Uterus (tissue), 4 donors: ENCODE data around the gene DUSP19. TPM values are rescaled to one million over a fixed set of nuclear protein-coding genes. Genes with fewer than 3 reads are reported as not detected.

Experiments
- DNase-seq, 2 donors: peaks; one replicate each; pipeline ENCODE4 v3.0.0-alpha.2; 2019 to 2020
- H3K27ac ChIP-seq, 2 donors: fragments of 200-600 bp; sonication (generic); 1 replicate in 1 of 2; 2 replicates in 1 of 2; pipeline ENCODE4 v1.5.1; 2016 to 2018
- H3K27me3 ChIP-seq, 2 donors: fragments of 200-600 bp; sonication (generic); one replicate each; pipeline ENCODE4 v1.5.1; 2018 to 2019; ENCODE audit warnings: control low read depth in 1 of 2
- H3K36me3 ChIP-seq, 2 donors: fragments of 200-600 bp; sonication (generic); one replicate each; pipeline ENCODE4 v1.5.1; 2019; ENCODE audit warnings: control low read depth in 1 of 2
- H3K4me1 ChIP-seq, 2 donors: fragments of 200-600 bp; sonication (generic); one replicate each; pipeline ENCODE4 v1.5.1; 2018 to 2019; ENCODE audit warnings: control low read depth in 1 of 2
- H3K4me3 ChIP-seq, 2 donors: fragments of 200-600 bp; sonication (generic); 1 replicate in 1 of 2; 2 replicates in 1 of 2; pipeline ENCODE4 v1.5.1; 2018 to 2019; ENCODE audit warnings: mild to moderate bottlenecking in 1 of 2
- H3K9me3 ChIP-seq, 2 donors: fragments of 200-600 bp; sonication (generic); one replicate each; pipeline ENCODE4 v1.5.1; 2019; ENCODE audit warnings: control low read depth in 1 of 2
- POLR2A ChIP-seq, 2 donors: fragments of 450-650 bp; IDR thresholded peaks; one replicate each; pipeline ENCODE4 v1.6.1; 2016; ENCODE audit warnings: antibody characterized with exemption in 2 of 2, mild to moderate bottlenecking in 1 of 2, moderate library complexity in 1 of 2
- intact Hi-C: fragments of 100-400 bp; cut with DNase I; formaldehyde crosslinking; loops from one replicate; pipeline ENCODE4 v1.15.1; 2023; ENCODE audit warnings: low total_unique reads
- total RNA-seq, 4 donors: library from RNA; depleted of rRNA in 3 of 4; stranded (reverse); fragments of >200 nt in 3 of 4; gene quantifications; one replicate each; pipeline versions ENCODE4 v1.1.0 to v1.2.4, GENCODE V29; 2014 to 2023
- TF ChIP-seq, protein P1 (sequence below), 4 experiments: fragments of 200-600 bp in 2 of 4; fragments of 450-650 bp in 2 of 4; sonication (generic) in 2 of 4; IDR thresholded peaks; one replicate each; pipeline ENCODE4 v1.5.1; 2016 to 2019; ENCODE audit warnings: antibody characterized with exemption in 4 of 4, mild to moderate bottlenecking in 2 of 4, moderate library complexity in 1 of 4
- donor health status: DM: yes; HTN: yes; CAD: no.

The DUSP19 gene
- total RNA-seq, 4 donors from 2014 or later, result 0.29 to 12.4 (median 3.3) TPM

DNA sequence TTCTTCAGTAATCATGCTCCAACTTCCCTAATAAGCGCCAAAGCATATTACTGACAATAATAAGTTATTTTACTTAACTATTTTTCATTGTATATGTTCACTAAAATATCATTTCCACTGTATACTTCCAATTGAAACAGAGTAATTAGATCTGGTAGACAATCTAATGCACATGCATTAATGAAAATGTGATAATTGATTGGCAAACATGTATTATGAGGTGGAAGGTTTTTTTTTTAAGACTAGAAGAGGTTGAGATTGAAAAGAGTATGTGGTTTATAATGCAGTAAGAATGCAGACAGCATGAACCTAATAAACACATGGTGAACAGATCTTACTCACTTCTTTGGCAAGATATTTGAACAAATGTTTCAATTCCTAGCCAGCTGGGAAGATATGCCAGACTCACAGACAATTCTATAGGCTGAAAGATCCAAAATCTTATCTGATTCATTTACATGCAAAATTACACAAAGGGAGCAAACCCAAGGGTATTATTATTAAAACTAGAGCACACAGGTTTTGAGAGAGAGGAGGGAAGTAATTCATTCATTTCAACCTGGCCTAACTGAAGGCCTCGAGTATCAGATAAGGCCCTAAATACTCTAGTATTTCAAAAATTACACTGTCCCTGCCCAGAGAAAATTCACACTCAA is 43.1 kb upstream of the DUSP19 start:
- TF ChIP-seq, protein P1, sequence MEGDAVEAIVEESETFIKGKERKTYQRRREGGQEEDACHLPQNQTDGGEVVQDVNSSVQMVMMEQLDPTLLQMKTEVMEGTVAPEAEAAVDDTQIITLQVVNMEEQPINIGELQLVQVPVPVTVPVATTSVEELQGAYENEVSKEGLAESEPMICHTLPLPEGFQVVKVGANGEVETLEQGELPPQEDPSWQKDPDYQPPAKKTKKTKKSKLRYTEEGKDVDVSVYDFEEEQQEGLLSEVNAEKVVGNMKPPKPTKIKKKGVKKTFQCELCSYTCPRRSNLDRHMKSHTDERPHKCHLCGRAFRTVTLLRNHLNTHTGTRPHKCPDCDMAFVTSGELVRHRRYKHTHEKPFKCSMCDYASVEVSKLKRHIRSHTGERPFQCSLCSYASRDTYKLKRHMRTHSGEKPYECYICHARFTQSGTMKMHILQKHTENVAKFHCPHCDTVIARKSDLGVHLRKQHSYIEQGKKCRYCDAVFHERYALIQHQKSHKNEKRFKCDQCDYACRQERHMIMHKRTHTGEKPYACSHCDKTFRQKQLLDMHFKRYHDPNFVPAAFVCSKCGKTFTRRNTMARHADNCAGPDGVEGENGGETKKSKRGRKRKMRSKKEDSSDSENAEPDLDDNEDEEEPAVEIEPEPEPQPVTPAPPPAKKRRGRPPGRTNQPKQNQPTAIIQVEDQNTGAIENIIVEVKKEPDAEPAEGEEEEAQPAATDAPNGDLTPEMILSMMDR (IDR thresholded peaks at IDR 0.05), result no peak
- TF ChIP-seq POLR2A (IDR thresholded peaks at IDR 0.05), result no peak
- peak overlapping the region in 1 of 2 donors; percentile 90 for H3K4me3 ChIP-seq
- H3K4me1 ChIP-seq, result peaks cover 0 to 30% of the 10 kb centered on the region in 2 donors

DNA sequence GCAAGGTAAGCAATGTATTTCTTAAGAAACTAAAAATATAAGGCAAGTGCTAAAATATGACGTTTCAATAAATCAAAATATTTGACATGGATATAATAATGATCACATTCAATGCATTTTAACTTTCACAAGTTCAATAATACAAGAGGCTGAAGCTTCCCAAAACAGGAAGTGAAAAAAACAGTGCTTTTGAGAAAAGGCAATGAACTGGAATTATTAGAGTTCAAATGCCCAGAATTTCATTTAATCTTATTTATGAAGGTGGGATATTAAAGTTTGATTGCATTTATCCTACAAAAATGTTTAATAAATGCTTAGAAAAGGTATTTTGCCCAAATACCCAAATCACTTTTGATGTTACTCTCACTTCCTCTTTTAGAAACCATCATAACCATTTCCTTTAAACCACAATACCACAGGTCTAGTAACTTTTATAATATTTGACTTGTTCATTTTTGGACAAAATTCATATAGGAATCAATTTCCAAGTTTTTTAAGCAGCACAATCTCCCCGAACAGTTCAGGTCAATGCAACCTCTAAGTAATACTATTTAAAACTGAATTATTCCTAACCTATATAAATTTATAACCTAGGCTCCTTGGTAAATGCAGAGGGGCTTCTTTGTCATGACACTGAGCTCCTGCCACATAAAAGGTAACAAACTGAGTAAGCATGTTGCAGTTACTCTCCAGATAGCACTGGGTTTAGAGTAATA is 42.4 kb upstream of the DUSP19 start:
- peak overlapping the region; percentile 58 to 90 for H3K4me3 ChIP-seq
- no peak for DNase-seq
- H3K27me3 ChIP-seq, result no peaks in the 10 kb centered on the region
- H3K36me3 ChIP-seq, result no peaks in the 10 kb centered on the region
- H3K9me3 ChIP-seq, result no peaks in the 10 kb centered on the region
- intact Hi-C loops, result no loop called here
- peak overlapping the region; percentile 97 to 99 for H3K27ac ChIP-seq
- H3K4me1 ChIP-seq, result peaks cover 0 to 30% of the 10 kb centered on the region in 2 donors
- TF ChIP-seq, protein P1 (IDR thresholded peaks at IDR 0.05), result no peak
- no peak for TF ChIP-seq POLR2A (IDR thresholded peaks at IDR 0.05)

More for the DNA sequence above, 43.1 kb upstream of the DUSP19 start:
- no peaks in the 10 kb centered on the region for H3K9me3 ChIP-seq
- intact Hi-C loops, result no loop called here
- no peak for DNase-seq
- no peaks in the 10 kb centered on the region for H3K27me3 ChIP-seq
- H3K27ac ChIP-seq, result peak overlapping the region; percentile 97 to 99
- H3K36me3 ChIP-seq, result no peaks in the 10 kb centered on the region

DNA sequence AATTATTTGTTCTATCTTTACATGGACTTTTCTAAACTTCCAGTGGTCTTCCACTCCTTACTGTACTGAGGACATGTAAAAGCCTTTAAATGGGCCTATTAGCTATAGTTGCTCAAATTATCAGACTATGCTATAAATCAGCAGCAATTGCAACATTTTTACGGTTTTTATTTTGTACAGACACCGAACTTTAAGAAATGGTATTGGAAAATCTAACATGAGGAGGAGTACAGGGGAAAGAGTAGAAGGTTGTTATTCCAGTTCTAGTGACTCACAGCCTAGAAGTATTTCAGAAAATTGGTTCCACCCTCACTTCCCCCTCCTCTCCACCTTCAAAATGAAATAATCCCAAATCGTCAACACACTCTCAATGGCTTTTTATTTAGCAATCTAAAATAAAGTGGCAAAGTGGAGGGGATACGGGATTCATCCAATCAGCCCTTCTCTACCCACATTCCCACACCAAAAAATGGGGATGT is 41.4 kb upstream of the DUSP19 start:
- intact Hi-C loops, result no loop called here
- Histone ChIP-seq H3K36me3 (no peaks in the 10 kb centered on the region), H3K27ac (peak overlapping the region; percentile 97 to 99), H3K27me3 (no peaks in the 10 kb centered on the region), H3K4me1 (peaks cover 0 to 30% of the 10 kb centered on the region in 2 donors), H3K4me3 (peak overlapping the region; percentile 58 to 90), H3K9me3 (no peaks in the 10 kb centered on the region)
- TF ChIP-seq, protein P1 (IDR thresholded peaks at IDR 0.05), result no peak
- no peak for TF ChIP-seq POLR2A (IDR thresholded peaks at IDR 0.05)
- DNase-seq, result no peak

DNA sequence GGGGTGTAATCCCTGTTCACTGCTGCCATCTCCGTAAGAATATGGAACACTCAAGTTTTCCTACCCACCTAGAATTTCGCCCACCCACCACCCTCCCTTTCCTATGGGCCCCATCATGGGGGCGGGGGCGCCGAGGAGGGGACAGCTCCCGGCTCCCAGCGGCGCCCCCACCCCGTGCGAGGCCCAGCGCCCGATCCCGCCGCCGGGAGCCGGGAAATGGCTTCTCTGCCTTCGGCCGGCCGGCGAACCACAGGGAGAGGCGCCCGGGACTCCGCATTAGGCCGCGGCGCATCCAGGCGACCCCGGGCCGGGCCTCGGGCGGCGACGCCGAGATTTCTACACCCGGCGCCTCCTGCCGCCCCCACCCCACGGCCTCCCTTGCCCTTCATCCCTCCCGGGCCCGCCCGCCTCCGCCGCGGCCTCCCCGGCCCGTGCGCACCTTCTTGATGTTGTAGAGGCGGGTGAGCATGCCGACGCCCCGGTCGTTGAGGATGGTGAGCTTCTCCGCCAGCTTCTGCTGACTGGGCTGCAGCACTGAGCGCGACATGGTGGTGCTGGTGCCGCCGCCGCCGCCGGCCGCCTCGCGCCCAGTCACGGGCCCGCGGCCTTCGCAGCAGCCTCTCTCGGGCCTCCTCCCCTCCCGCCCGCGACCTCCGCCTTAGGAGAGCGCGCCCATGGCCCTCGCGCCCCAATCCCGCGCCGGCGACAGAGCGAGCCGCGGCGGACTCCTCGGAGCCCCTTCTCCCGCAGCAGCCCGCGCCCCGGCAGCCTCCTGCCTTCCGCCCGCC is 40.8 kb upstream of the DUSP19 start:
- no peak for TF ChIP-seq POLR2A (IDR thresholded peaks at IDR 0.05)
- TF ChIP-seq, protein P1 (IDR thresholded peaks at IDR 0.05), result peak in 1 of 4 experiments; percentile 4
- H3K9me3 ChIP-seq, result no peaks in the 10 kb centered on the region
- no peaks in the 10 kb centered on the region for H3K27me3 ChIP-seq
- no peaks in the 10 kb centered on the region for H3K36me3 ChIP-seq
- peaks cover 0 to 30% of the 10 kb centered on the region in 2 donors for H3K4me1 ChIP-seq
- intact Hi-C loops, result no loop called here
- peak; percentile 45 to 53 for DNase-seq
- peak overlapping the region; percentile 58 to 90 for H3K4me3 ChIP-seq
- H3K27ac ChIP-seq, result peak overlapping the region; percentile 97 to 99
